ENCODE results near the gene DNAJC11.
"Not testable (repeated sequence)": the region's sequence is repeated elsewhere in the genome, so short reads cannot be mapped to it uniquely, and the experiment has no call there.

The DNAJC11 gene

GRCh38 chr1:6651909-6652308 is 49.7 kb downstream of the DNAJC11 start:
- DNase-seq, result no peak

- no peak for DNase-seq
Measured at GRCh38 chr1:6648556-6648955, 53.1 kb downstream of the DNAJC11 start.

- DNase-seq, result peak; percentile 26
Measured at GRCh38 chr1:6646499-6647148, 55.0 kb downstream of the DNAJC11 start.

GRCh38 chr1:6645018-6645417 is 56.6 kb downstream of the DNAJC11 start:
- DNase-seq, result no peak

GRCh38 chr1:6640867-6641266 is 60.7 kb downstream of the DNAJC11 start:
- not testable (repeated sequence) for DNase-seq

- no peak for DNase-seq
Measured at GRCh38 chr1:6638226-6638625, 63.4 kb downstream of the DNAJC11 start.

- no peak for DNase-seq
Measured at GRCh38 chr1:6637770-6638169, 63.8 kb downstream of the DNAJC11 start.

- not testable (repeated sequence) for DNase-seq
Measured at GRCh38 chr1:6636778-6637177, 64.8 kb downstream of the DNAJC11 start.

GRCh38 chr1:6635910-6636760 is 65.5 kb downstream of the DNAJC11 start:
- DNase-seq, result no peak

- DNase-seq, result no peak
Measured at GRCh38 chr1:6635161-6635909, 66.3 kb downstream of the DNAJC11 start.

- DNase-seq, result peak; percentile 59
Measured at GRCh38 chr1:6634371-6635052, 67.1 kb downstream of the DNAJC11 start.

- no peak for DNase-seq
Measured at GRCh38 chr1:6632588-6633514, 68.8 kb downstream of the DNAJC11 start.

- DNase-seq, result no peak
Measured at GRCh38 chr1:6631058-6631457, 70.6 kb downstream of the DNAJC11 start.

GRCh38 chr1:6630027-6630426 is 71.6 kb downstream of the DNAJC11 start:
- DNase-seq, result no peak

- DNase-seq, result no peak
Measured at GRCh38 chr1:6628971-6629479, 72.6 kb downstream of the DNAJC11 start.

- DNase-seq, result no peak
Measured at GRCh38 chr1:6627841-6628545, 73.6 kb downstream of the DNAJC11 start.

GRCh38 chr1:6627031-6627430 is 74.6 kb downstream of the DNAJC11 start:
- DNase-seq, result no peak

GRCh38 chr1:6625584-6626149 is 75.9 kb downstream of the DNAJC11 start:
- DNase-seq, result peak; percentile 26

- DNase-seq, result peak; percentile 92
Measured at GRCh38 chr1:6624710-6625583, 76.7 kb downstream of the DNAJC11 start, which contains the start of gene THAP3. TSS of gene THAP3 (plus strand) at chr1:6624868. CDS start at chr1:6625219, 351 bp downstream.

Measured in activated CD4-positive, alpha-beta T cell treated with anti-CD3 and anti-CD28 coated beads for 48 hours (primary cell).